IMR-90 (cell line): ENCODE measurements around the gene CDH22. TPM values are rescaled to one million over a fixed set of nuclear protein-coding genes. Genes with fewer than 3 reads are reported as not detected.

Experiments used
- ATAC-seq: fragments of 200-7000 bp; cut with Tn5 transposase; 2 replicates; pipeline ENCODE4 v1.9.1; 2020; ENCODE audit warnings: low read depth, mild to moderate bottlenecking, moderate library complexity
- BruUV-seq: library from RNA; stranded (reverse); fragments of 400-500 nt; replicated peaks from 2 replicates; lab custom pipeline; 2021; lab: Mats Ljungman, UMichigan
- CTCF ChIA-PET: fragments of 300-600 bp; formaldehyde crosslinking; extraction: SDS; loops from one replicate; lab custom pipeline; 2021; ENCODE audit warnings: antibody characterized with exemption; lab: Yijun Ruan, JAX
- POLR2A ChIA-PET: fragments of 300-600 bp; sonication (Branson Sonifier 250); formaldehyde crosslinking; loops from one replicate; lab custom pipeline; 2022; ENCODE audit warnings: antibody characterized with exemption; ENCODE audit not compliant: unreplicated experiment; lab: Charles Lee
- DNase-seq: peaks from one replicate; pipeline ENCODE4 v3.0.0; 2013
- H2AFZ ChIP-seq: replicated peaks from 2 replicates; pipeline ENCODE3; 2013; ENCODE audit warnings: low read length, mild to moderate bottlenecking; ENCODE audit not compliant: poor library complexity
- H2AK5ac ChIP-seq: 2 replicates; pipeline ENCODE4 v1.6.1; 2013; ENCODE audit warnings: low read depth, low read length, inconsistent platforms
- H2AK9ac ChIP-seq: replicated peaks from 2 replicates; pipeline ENCODE3; 2013; ENCODE audit warnings: mild to moderate bottlenecking, low read depth, low read length, moderate library complexity; ENCODE audit not compliant: poor library complexity
- H2BK120ac ChIP-seq: 2 replicates; pipeline ENCODE4 v1.6.1; 2013; ENCODE audit warnings: low read depth, low read length, inconsistent platforms
- H2BK15ac ChIP-seq: 3 replicates; pipeline ENCODE4 v1.6.1; 2013; ENCODE audit warnings: low read depth, low read length, inconsistent platforms
- H2BK20ac ChIP-seq: 2 replicates; pipeline ENCODE4 v1.6.1; 2013; ENCODE audit warnings: low read depth, mild to moderate bottlenecking, inconsistent platforms, low read length, moderate library complexity
- H2BK5ac ChIP-seq: 2 replicates; pipeline ENCODE4 v1.6.1; 2013; ENCODE audit warnings: mild to moderate bottlenecking, low read depth, low read length, inconsistent platforms; ENCODE audit not compliant: poor library complexity, severe bottlenecking
- H3K14ac ChIP-seq: replicated peaks from 2 replicates; pipeline ENCODE4 v1.6.1; 2013; ENCODE audit warnings: low read depth, low read length, inconsistent platforms
- H3K18ac ChIP-seq: 2 replicates; pipeline ENCODE4 v1.6.1; 2013; ENCODE audit warnings: low read depth, low read length, control low read depth
- H3K23ac ChIP-seq: 2 replicates; pipeline ENCODE4 v1.6.1; 2013; ENCODE audit warnings: low read depth, low read length, inconsistent platforms
- H3K27ac ChIP-seq: 2 replicates; pipeline ENCODE4 v1.5.1; 2013; ENCODE audit warnings: mild to moderate bottlenecking, control low read depth, low read length; ENCODE audit not compliant: insufficient read depth
- H3K27me3 ChIP-seq: 2 replicates; pipeline ENCODE4 v1.6.1; 2013; ENCODE audit warnings: low read length; ENCODE audit not compliant: control insufficient read depth, insufficient read depth
- H3K36me3 ChIP-seq: 2 replicates; pipeline ENCODE4 v1.6.1; 2013; ENCODE audit warnings: low read length, mixed read lengths; ENCODE audit not compliant: control insufficient read depth, insufficient read depth
- H3K4ac ChIP-seq: 2 replicates; pipeline ENCODE4 v1.6.1; 2013; ENCODE audit warnings: low read depth, low read length, inconsistent platforms
- H3K4me1 ChIP-seq: 2 replicates; pipeline ENCODE4 v1.6.1; 2013; ENCODE audit warnings: low read length, mixed read lengths; ENCODE audit not compliant: control insufficient read depth, insufficient read depth
- H3K4me2 ChIP-seq: 2 replicates; pipeline ENCODE4 v1.6.1; 2013; ENCODE audit warnings: low read depth, mild to moderate bottlenecking, control low read depth, low read length, moderate library complexity
- H3K4me3 ChIP-seq: 2 replicates; pipeline ENCODE4 v1.5.1; 2013; ENCODE audit warnings: low read depth, mild to moderate bottlenecking, control low read depth, low read length, moderate library complexity; ENCODE audit not compliant: insufficient read depth
- H3K56ac ChIP-seq: 2 replicates; pipeline ENCODE4 v1.6.1; 2013; ENCODE audit warnings: low read length, inconsistent platforms; ENCODE audit not compliant: insufficient read depth; ENCODE audit errors: extremely low read depth
- H3K79me1 ChIP-seq, 2 experiments: 2 replicates each; pipeline ENCODE4 v1.6.1; 2013; ENCODE audit warnings: low read length in 2 of 2, inconsistent platforms in 1 of 2, low read depth in 1 of 2
- H3K9ac ChIP-seq: 2 replicates; pipeline ENCODE4 v1.6.1; 2013; ENCODE audit warnings: low read depth, low read length, control low read depth
- H3K9me1 ChIP-seq: 2 replicates; pipeline ENCODE4 v1.6.1; 2013; ENCODE audit warnings: low read length, inconsistent platforms; ENCODE audit not compliant: insufficient read depth
- H3K9me3 ChIP-seq: 2 replicates; pipeline ENCODE4 v1.6.1; 2013; ENCODE audit warnings: low read length; ENCODE audit not compliant: control insufficient read depth, insufficient read depth
- H4K20me1 ChIP-seq: 2 replicates; pipeline ENCODE4 v1.6.1; 2013; ENCODE audit warnings: low read length, inconsistent platforms; ENCODE audit not compliant: insufficient read depth
- H4K5ac ChIP-seq: 2 replicates; pipeline ENCODE4 v1.6.1; 2013; ENCODE audit warnings: mild to moderate bottlenecking, low read depth, low read length, control low read depth
- H4K8ac ChIP-seq, 2 experiments: 2 replicates each; pipeline ENCODE4 v1.6.1; 2013; ENCODE audit warnings: low read depth in 2 of 2, low read length in 2 of 2, control low read depth in 1 of 2, inconsistent platforms in 1 of 2
- H4K91ac ChIP-seq: 2 replicates; pipeline ENCODE4 v1.6.1; 2013; ENCODE audit warnings: low read depth, low read length, inconsistent platforms; ENCODE audit not compliant: insufficient read depth
- ELK1 ChIP-seq: fragments of 150-350 bp; IDR thresholded peaks from 2 replicates; pipeline ENCODE4 v1.6.1; 2016; ENCODE audit warnings: low read depth, mild to moderate bottlenecking, low read length, moderate library complexity, borderline replicate concordance
- NFE2L2 ChIP-seq: fragments of 150-350 bp; IDR thresholded peaks from 2 replicates; pipeline ENCODE4 v1.6.1; 2016; ENCODE audit warnings: low read depth, mild to moderate bottlenecking, low read length
- RAD21 ChIP-seq: IDR thresholded peaks from 2 replicates; pipeline ENCODE4 v1.6.1; 2012; ENCODE audit warnings: low read length, improper control_type of control experiment
- WGBS, 2 experiments: methylation state at CpG; one replicate each; pipeline versions ENCODE4 v1.1.5 to v1.1.7; 2013; ENCODE audit warnings: missing lambda C conversion rate in 2 of 2; ENCODE audit not compliant: insufficient read length in 1 of 2; ENCODE audit errors: extremely low coverage in 2 of 2; 5-methylcytosine and 5-hydroxymethylcytosine counted together
- dilution Hi-C: fragments of 300-500 bp; cut with HindIII; formaldehyde crosslinking; loops from one replicate; pipeline ENCODE4 v1.14.3; 2018; ENCODE audit warnings: low sequenced_read_pairs; ENCODE audit not compliant: unreplicated experiment
- in situ Hi-C: fragments of 300-500 bp; cut with MboI; formaldehyde crosslinking; loops from 3 replicates; pipeline ENCODE4 v1.14.3; 2019; ENCODE audit warnings: low sequenced_read_pairs, inconsistent platforms, mixed read lengths
- intact Hi-C: fragments of 100-400 bp; cut with micrococcal nuclease; formaldehyde crosslinking; loops from 2 replicates; pipeline ENCODE4 v1.10.0; 2022
- polyA plus RNA-seq, 3 experiments: library from polyadenylated mRNA; depleted of rRNA; stranded (reverse); fragments of >200 nt; gene quantifications; 2 replicates each; pipeline ENCODE4 v1.2.3, GENCODE V29; 2012; ENCODE audit warnings: low replicate concordance in 1 of 3
- total RNA-seq: library from RNA; depleted of rRNA; stranded (reverse); fragments of >200 nt; gene quantifications from 2 replicates; pipeline ENCODE4 v1.2.3, GENCODE V29; 2012

Gene CDH22
- total and polyA plus RNA-seq, 2 of the 4 experiments (the other 2 are of a cell fraction) = not detected

- intact Hi-C loops (no loop called here), dilution Hi-C loops (no loop called here), in situ Hi-C loops (no loop called here)
- Histone ChIP-seq H3K27me3 (peaks cover 25% of the 10 kb centered on the region), H2BK20ac (no peak overlapping the region), H4K91ac (no peak overlapping the region), H2AK9ac (no peak overlapping the region), H3K18ac (no peak overlapping the region), H2BK120ac (no peak overlapping the region), H3K4me2 (no peak overlapping the region), H4K8ac (no peak overlapping the region), H3K14ac (no peak overlapping the region), H3K4ac (no peak overlapping the region), H4K5ac (no peak overlapping the region), H3K79me1 (no peaks in the 10 kb centered on the region), H3K9ac (no peak overlapping the region), H3K36me3 (no peaks in the 10 kb centered on the region), H4K20me1 (no peaks in the 10 kb centered on the region), H3K4me3 (no peak overlapping the region), H3K4me1 (no peaks in the 10 kb centered on the region), H3K9me1 (no peaks in the 10 kb centered on the region), H3K23ac (no peak overlapping the region), H2BK15ac (no peak overlapping the region), H2AFZ (no peak overlapping the region), H2AK5ac (no peak overlapping the region), H2BK5ac (no peak overlapping the region), H3K56ac (no peak overlapping the region), H3K9me3 (no peaks in the 10 kb centered on the region), H3K27ac (no peak overlapping the region)
- no peak for ATAC-seq
- ChIA-PET CTCF (no interaction called here), POLR2A (no interaction called here)
- TF ChIP-seq RAD21 (no peak), NFE2L2 (no peak), ELK1 (no peak)
- no TSS peak for BruUV-seq
- WGBS, 2 experiments = 47% methylated on average over 2 of the region's 8 CpGs; no CpG with 5 or more reads in 1 of the 2 experiments
- DNase-seq = no peak
Observed at GRCh38 chr20:46285072-46285471, 23.2 kb downstream of the CDH22 start.
